ENCODE measurements around the gene PGLYRP1.

DNA sequence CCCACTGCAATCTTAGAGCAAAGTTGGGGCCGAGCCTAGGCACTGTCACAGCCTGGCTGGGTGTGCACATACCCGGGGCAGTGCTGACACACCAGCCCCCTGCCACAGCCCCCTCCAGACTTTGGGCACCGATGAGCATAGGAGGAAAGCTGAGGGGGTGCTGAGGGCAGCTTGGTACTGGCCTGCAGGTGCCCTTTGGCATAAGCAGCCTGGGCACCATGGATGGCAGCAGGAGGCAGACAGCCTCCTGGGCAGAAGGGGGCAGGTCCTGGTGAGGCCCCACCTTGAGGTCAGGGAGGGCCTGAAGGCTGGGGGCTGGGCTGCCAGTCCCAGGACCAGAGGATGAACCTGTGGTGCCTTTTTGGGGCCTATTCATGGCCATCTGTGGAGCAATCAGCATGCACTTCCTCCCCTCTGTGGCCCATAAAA lies 9.8 kb upstream of the PGLYRP1 start:
- no peak for TF ChIP-seq POLR2A (IDR thresholded peaks at IDR 0.05)
- TF ChIP-seq, protein P1, sequence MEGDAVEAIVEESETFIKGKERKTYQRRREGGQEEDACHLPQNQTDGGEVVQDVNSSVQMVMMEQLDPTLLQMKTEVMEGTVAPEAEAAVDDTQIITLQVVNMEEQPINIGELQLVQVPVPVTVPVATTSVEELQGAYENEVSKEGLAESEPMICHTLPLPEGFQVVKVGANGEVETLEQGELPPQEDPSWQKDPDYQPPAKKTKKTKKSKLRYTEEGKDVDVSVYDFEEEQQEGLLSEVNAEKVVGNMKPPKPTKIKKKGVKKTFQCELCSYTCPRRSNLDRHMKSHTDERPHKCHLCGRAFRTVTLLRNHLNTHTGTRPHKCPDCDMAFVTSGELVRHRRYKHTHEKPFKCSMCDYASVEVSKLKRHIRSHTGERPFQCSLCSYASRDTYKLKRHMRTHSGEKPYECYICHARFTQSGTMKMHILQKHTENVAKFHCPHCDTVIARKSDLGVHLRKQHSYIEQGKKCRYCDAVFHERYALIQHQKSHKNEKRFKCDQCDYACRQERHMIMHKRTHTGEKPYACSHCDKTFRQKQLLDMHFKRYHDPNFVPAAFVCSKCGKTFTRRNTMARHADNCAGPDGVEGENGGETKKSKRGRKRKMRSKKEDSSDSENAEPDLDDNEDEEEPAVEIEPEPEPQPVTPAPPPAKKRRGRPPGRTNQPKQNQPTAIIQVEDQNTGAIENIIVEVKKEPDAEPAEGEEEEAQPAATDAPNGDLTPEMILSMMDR (IDR thresholded peaks at IDR 0.05): no peak
- no peak for TF ChIP-seq POLR2AphosphoS5 (IDR thresholded peaks at IDR 0.05; ENCODE audit: insufficient read depth in 1 of 2, low read depth in 1 of 2)

All from vagina (tissue), 2 donors.